Muscle of arm (tissue), 14 donors: ENCODE measurements around the gene SH3GL3. TPM values are rescaled to one million over a fixed set of nuclear protein-coding genes. Genes with fewer than 3 reads are reported as not detected.

Experiments used
- DNase-seq: peaks from one replicate; pipeline ENCODE4 v3.0.0-alpha.2; 2013
- long read RNA-seq, 11 donors: transcript quantifications; one replicate each; lab custom pipeline, GENCODE V29; 2026
- polyA plus RNA-seq, 12 donors: library from polyadenylated mRNA; unstranded; fragments of 120-200 nt; gene quantifications; one replicate each; pipeline ENCODE4 v1.2.1, GENCODE V29; 2013; ENCODE audit not compliant: insufficient read length in 12 of 12

Gene SH3GL3, protein sequence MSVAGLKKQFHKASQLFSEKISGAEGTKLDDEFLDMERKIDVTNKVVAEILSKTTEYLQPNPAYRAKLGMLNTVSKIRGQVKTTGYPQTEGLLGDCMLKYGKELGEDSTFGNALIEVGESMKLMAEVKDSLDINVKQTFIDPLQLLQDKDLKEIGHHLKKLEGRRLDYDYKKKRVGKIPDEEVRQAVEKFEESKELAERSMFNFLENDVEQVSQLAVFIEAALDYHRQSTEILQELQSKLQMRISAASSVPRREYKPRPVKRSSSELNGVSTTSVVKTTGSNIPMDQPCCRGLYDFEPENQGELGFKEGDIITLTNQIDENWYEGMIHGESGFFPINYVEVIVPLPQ
- 10 to 100 TPM in 7 of 12 donors, 1 to 10 TPM in 4, not detected in 1; 6.0 to 28.1 (median 11.7) TPM for polyA plus RNA-seq
- long read RNA-seq, donor 1: 0 reads
- long read RNA-seq, donor 2, partial matches to known transcripts: 0 of 3 reads
- long read RNA-seq, donor 2, other reads (novel, unspliced or antisense): 0 of 3 reads
- long read RNA-seq, donor 3, partial matches to known transcripts: 0 of 2 reads
- long read RNA-seq, donor 3, other reads (novel, unspliced or antisense): 0 of 2 reads
- long read RNA-seq, donor 4, partial matches to known transcripts: 5 of 8 reads
- long read RNA-seq, donor 4, other reads (novel, unspliced or antisense): 0 of 8 reads
- long read RNA-seq, donor 5, partial matches to known transcripts: 0 of 2 reads
- long read RNA-seq, donor 5, other reads (novel, unspliced or antisense): 0 of 2 reads
- long read RNA-seq, donor 6, partial matches to known transcripts: 0 of 1 reads
- long read RNA-seq, donor 6, other reads (novel, unspliced or antisense): 0 of 1 reads
- long read RNA-seq, donor 7, partial matches to known transcripts: 0 of 5 reads
- long read RNA-seq, donor 7, other reads (novel, unspliced or antisense): 0 of 5 reads
- long read RNA-seq, donor 8, transcript SH3GL3-202 (9 exons, 1,806 nt): major isoform, 5 of 5 reads
- long read RNA-seq, donor 8, partial matches to known transcripts: 0 of 5 reads
- long read RNA-seq, donor 8, other reads (novel, unspliced or antisense): 0 of 5 reads
- long read RNA-seq, donor 9, partial matches to known transcripts: 0 of 1 reads
- long read RNA-seq, donor 9, other reads (novel, unspliced or antisense): 0 of 1 reads
- long read RNA-seq, donor 10, partial matches to known transcripts: 0 of 1 reads
- long read RNA-seq, donor 10, other reads (novel, unspliced or antisense): 0 of 1 reads
- long read RNA-seq, donor 11, transcript SH3GL3-202 (9 exons, 1,806 nt): major isoform, 7 of 8 reads
- long read RNA-seq, donor 11, partial matches to known transcripts: 0 of 8 reads
- long read RNA-seq, donor 11, other reads (novel, unspliced or antisense): 0 of 8 reads

DNA sequence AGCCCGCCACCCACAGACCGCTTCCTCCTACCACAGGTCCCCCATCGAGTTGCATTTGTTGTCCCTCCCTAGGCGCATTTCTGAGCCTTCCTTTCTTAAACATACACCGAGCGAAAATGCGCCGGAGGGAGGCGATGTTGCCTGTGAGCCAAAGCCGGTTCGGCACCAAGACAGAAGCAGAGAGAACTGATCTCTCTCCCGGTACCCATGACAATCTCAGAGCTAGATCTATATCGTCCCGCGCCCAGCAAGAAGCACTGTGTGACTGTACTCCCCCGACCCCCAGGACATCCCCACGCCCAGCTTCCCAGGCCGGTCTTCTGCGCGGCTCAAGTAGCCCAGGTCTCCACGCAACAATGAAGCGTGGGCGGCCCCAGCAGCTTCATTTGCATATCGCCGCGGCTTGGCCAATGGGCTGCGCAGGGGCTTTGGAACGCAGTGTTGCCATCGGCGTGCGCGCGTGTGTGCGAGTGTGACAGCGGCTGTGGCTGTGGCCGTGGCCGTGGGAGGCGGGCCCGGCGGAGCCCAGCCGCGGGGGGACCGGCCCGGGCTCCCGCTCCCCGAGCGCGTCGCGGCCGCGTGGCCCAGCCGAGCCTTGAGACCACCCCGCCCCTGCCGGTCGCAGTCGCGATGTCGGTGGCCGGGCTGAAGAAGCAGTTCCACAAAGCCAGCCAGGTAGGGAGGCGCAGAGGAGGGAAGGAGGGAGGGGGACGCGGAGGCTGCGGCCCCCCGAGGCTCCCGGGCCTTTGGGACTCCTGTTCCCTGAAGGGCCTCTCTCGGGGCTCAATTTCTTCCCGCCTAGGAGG lies at the start of gene SH3GL3:
SH3GL3 (plus strand) TSS at position 438 of the 806 bp plus-strand sequence; CDS start at position 631, 193 bp downstream.
- peak; percentile 89 for DNase-seq

DNA sequence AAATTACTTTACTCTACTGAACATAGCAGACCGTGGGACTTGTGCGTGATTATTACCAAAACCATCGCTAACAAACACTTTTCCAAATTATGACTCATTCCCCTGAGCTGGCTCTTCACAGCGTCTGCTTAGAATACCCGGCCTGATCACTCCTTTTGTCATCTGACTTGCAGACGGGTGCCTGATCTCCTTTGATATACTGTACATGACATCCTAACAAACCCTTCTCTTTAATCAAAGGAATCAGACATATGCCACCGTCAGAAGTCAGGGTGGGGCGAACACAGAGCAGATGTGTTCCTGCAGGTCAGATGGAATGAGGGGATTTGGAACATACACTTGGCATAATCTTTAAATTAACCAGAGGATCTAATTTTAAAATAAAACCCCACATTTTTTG lies 48.5 kb upstream of the SH3GL3 start:
- no peak for DNase-seq

DNA sequence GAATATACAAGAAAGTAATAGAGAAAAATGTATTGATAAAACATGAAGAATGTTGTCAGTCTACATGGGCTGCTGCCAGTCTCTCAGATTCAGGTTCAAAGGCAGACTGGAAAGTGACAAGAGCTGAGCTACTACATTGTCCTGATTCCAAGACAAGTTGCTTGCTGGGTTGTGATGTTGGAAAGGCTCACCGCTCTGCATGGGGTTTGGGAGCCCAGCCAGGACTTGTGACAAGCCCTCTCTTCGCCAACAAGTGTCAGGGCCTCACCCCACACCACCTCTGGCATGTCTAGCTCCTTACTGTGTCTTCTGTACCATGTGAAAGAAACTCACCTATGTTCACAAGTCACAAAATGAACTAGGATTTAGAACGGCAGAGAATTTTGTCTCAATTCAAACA lies 43.0 kb upstream of the SH3GL3 start:
- no peak for DNase-seq

GRCh38 chr15:83410532-83410931 lies 36.6 kb upstream of the SH3GL3 start:
- DNase-seq: no peak

- DNase-seq: no peak
Observed at GRCh38 chr15:83413054-83413719, 34.0 kb upstream of the SH3GL3 start.

DNA sequence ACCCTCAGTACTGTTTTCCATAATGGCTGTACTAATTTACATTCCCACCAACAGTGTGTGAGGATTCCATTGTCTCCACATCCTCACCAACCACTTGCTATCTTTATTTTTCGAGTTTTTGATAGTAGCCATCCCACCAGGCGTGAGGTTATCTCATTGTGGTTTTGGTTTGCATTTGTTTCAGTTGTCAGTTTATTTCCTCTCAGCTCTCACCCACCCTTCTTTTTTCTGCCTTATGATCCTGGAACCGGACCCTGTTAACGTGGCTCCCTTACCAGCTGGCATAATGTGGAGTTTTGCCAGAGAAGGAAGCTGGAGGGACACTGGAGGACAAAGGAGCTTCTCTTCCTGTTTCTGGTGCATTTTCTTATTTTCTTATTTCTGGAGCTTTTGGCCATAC lies 25.1 kb upstream of the SH3GL3 start:
- DNase-seq: no peak

- DNase-seq: no peak
Observed at GRCh38 chr15:83422541-83422940, 24.6 kb upstream of the SH3GL3 start.

DNA sequence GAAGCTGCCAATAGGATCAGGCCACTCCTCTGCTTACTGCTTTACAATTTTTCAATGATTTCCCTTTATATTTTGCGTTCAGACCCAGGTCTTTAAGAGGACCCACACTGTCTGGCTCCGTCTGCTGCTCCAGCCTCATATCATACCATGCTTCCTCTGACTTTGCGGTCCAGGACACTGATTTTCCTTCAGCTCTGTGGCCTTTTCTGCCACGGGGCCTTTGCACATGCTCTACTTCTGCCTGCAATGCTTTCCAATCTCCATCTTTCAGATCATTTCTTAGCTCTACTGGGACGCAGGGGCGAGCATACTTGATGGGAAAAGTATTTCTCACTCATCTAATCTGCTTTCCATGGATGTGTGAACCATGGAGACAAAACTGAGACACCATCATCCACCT lies 23.0 kb upstream of the SH3GL3 start:
- DNase-seq: no peak

- no peak for DNase-seq
Observed at GRCh38 chr15:83430441-83430840, 16.7 kb upstream of the SH3GL3 start.

GRCh38 chr15:83431521-83431920 lies 15.6 kb upstream of the SH3GL3 start:
- DNase-seq: no peak

GRCh38 chr15:83435202-83435601 lies 11.9 kb upstream of the SH3GL3 start:
- DNase-seq: no peak

DNA sequence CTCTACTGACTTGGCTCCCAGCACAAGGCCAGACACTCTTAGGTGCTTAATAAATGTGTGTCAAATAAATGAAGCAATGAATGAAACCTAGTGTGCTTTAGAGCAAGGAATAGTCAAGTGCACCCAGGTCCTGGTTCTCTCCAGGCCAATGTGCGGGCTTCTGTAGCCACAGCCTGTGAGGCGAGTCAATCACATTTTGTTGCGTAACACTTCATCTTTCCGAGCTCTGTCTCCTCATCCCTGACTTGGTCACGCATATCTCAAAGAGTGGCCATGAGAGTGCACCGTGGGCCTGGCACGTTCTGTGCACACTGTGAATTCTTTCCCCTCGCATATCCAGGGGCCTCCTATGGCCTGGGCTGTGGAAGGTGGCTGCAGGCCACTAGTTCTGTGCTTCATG lies 11.4 kb upstream of the SH3GL3 start:
- DNase-seq: no peak

DNA sequence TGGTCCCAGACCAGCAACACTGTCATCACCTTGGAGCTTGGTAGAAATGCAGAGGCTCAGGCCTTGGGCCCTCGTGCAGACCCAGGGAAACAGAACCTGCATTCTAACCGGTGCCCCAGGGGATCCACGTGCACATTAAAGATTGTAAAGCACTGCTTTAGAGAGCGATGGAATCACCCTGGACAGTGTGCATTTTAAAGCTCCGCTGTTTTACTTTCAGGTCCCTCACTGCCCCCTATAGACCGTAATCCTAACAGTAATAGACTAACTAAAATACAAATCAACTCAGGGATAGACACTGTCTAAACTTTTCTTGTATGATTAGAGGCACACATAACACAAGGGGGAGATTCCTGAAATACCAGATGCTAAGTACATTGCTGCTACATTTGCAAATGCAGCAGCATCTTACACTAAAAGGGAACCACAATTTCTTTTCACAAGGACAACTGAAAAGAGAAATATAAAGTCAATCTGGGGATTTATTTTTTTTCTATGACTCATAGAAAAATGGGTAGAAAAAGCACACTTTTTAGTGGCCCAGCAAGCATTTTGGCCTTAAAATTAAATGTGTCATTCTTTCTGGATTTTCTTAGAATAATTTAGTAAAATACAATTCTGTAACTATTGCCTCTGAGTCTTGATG lies 10.5 kb upstream of the SH3GL3 start:
- no peak for DNase-seq

- DNase-seq: no peak
Observed at GRCh38 chr15:83443076-83443847, 3.9 kb upstream of the SH3GL3 start.

DNA sequence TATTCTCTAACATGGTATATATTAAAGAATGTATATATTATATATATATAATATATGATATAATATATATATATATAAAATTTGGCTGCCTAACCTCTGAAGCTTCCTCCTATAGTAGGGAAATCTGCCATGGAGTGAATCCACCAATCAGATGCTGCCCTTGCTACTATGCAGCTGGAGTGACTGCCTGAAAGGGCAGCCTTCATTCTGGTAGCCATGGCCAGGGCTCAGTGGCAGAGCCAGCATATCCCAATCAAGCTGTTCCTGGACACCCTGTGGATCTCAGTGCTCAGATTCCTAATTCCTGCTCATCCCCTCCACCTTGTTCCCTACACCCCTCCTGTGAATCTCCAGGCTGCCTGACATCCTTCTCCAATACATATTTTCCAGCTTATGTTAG lies 2.2 kb upstream of the SH3GL3 start:
- DNase-seq: no peak

GRCh38 chr15:83445643-83446042 lies 1.5 kb upstream of the SH3GL3 start:
- DNase-seq: no peak

DNA sequence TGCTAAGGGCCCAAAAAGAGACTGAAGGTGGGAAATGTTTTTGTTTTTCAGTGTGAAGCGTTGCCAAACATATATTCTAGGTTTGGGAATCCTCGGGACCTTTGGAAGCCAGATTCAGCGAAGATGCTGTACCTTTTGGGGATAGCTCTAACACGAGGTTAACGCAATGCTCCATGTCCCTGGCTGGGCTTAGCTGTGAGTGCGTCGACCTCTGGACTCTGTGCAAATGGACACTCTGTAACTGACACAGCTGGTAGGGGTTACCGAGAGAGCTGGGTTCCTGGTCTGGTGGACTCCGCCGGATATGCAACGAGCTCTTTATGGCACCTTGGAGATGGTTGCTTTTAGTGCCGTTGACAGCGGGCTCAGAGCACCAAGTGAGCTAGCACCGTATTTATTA lies 724 bp upstream of the SH3GL3 start:
- DNase-seq: no peak

DNA sequence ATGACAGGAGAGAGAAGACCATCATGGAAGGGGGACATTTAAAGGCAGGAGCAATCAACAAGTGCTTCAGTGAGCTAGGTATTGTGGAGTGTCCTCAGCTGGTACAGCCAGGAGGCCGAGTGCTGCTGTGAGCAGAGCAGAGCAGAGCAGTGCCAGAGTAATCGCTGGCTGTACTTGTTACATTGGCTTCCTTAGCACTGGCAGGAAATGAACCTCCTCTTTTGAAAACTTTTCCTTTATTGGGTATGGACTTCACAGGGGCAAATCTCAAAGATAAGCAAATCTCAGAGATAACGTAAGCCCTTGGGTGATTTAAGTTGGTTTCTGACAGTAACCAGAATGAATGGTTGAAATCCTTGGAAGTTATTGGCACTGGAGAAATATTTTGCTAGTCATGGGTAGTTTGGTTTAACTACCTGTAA lies 2.1 kb downstream of the SH3GL3 start:
- no peak for DNase-seq

- no peak for DNase-seq
Observed at GRCh38 chr15:83449937-83450506, 2.9 kb downstream of the SH3GL3 start.
